GM19099 (cell line): ENCODE results near the gene P2RY13.

Source experiments
- POLR2A ChIP-seq: IDR thresholded peaks from 3 replicates; pipeline ENCODE4 v1.6.1; 2011; ENCODE audit warnings: low read depth; ENCODE audit not compliant: insufficient read length; ENCODE audit errors: extremely low read depth

P2RY13 gene

DNA sequence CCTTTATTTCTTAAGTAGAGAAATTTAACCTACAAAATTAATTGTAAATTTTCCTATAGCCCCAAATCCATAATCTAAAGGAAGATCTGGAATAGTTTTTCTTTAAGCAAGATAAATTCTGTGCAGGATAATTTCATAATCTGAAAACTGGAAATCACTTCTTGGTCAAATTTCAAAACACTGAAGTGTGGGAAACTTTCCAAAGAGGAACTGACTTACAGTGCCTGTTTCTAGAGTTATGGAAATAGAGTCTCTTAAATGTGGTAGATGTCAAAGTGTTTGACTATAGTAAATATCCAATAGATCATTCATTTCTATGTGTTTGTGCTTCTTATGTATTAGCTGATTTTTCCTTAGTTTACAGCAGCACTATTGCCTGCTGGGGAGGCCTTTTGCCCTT, 1.6 kb upstream of the P2RY13 start:
- no peak for TF ChIP-seq POLR2A

- TF ChIP-seq POLR2A, result no peak
These were observed 1.0 kb upstream of the P2RY13 start for GRCh38 chr3:151330379-151330778.

- TF ChIP-seq POLR2A, result no peak
These were observed 902 bp downstream of the P2RY13 start for GRCh38 chr3:151328298-151328995.

GRCh38 chr3:151327571-151328198, 1.7 kb downstream of the P2RY13 start:
- no peak for TF ChIP-seq POLR2A

- no peak for TF ChIP-seq POLR2A
These were observed 6.8 kb downstream of the P2RY13 start for GRCh38 chr3:151322511-151322910.

GRCh38 chr3:151321526-151321925, 7.8 kb downstream of the P2RY13 start:
- no peak for TF ChIP-seq POLR2A

DNA sequence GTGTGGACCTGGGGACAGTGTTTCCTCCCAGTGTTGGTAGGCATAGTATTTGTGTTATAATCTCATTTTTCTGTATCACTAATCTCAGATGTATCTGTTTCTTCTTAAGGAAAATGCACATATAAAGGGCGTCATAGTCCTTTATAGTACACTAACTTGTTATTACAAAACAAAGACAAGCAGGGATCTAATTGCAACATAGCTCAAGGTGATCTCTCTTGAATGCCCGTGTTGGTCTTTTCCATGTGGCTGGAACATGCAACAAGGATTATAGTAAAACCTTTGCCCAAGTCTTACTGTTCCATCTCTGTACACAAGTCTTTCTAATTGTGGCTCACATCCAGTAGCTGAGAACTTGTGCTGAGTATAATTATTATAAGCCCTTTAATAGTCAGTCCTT, 9.2 kb downstream of the P2RY13 start:
- no peak for TF ChIP-seq POLR2A

GRCh38 chr3:151319628-151320027, 9.7 kb downstream of the P2RY13 start:
- no peak for TF ChIP-seq POLR2A

DNA sequence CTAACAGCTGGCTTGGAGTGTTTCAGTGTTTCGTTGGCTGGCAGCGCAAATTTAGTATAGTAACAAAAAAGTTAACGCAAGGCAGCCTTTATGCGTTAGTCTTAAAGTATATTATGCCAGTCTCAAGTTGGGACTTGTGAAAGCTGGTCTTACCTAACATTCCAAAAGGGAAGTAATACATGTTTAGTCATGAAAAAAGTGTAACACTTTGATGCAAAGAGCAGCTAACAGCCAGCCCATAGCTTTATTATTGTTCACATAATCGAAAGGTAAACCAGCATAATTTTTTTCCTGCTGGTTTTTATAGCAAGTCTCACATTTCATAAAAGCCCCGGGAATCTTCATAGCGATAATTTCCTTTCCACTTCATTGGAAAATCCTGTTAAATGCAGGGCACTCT, 10.4 kb downstream of the P2RY13 start:
- no peak for TF ChIP-seq POLR2A

- TF ChIP-seq POLR2A, result no peak
These were observed 11.0 kb downstream of the P2RY13 start for GRCh38 chr3:151318313-151318712.

GRCh38 chr3:151316267-151316991, 12.9 kb downstream of the P2RY13 start, which contains the start of gene GPR87:
Gene GPR87 (minus strand): TSS chr3:151316820. CDS start chr3:151300100, 16,720 bp downstream.
- no peak for TF ChIP-seq POLR2A

GRCh38 chr3:151315846-151316245, 13.5 kb downstream of the P2RY13 start:
- TF ChIP-seq POLR2A, result no peak

DNA sequence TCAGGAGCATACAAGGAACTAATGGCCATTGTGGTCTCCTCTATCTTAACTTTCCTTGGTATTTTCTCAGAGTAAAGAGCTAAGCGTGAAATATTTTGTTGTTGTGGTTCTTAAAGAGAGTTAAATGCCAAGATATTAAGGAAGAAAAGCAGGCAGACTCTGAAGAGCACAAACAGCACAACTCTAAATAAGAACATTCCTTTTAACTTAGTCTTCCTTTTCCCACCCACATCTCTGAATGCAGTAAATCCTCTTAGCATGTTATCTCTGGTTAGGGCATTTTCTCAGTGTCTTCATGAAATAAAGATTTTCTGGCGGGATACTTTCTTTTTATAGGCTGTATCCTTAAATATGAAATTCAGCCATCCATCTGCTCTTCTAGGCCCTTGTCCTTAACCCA, 14.2 kb downstream of the P2RY13 start:
- no peak for TF ChIP-seq POLR2A

DNA sequence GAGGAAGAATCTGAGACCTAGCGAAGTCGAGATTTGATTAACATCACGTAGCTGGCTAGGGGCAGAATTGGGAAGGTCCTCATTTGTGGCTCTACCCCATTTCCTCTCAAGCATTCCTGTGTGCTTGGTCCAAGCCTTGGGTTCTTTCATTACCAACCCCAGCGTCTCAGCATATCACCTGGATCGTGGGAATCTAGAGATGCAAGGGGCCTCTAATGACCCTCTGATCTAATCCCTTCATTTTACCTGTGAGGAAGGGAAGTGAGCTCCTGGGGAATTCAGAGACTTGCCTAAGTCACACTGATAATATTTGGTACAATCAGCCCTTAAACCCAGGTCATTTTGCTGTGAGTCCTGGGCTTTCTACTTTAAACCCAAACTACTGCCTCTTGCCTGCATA, 14.8 kb downstream of the P2RY13 start:
- no peak for TF ChIP-seq POLR2A

- TF ChIP-seq POLR2A, result no peak
These were observed 15.2 kb downstream of the P2RY13 start for GRCh38 chr3:151314137-151314536.

- TF ChIP-seq POLR2A, result no peak
These were observed 16.4 kb downstream of the P2RY13 start for GRCh38 chr3:151312972-151313371.
